GM19351 (cell line): Measurements from ENCODE around the gene KIF13A.
"Not testable (repeated sequence)": the region's sequence is repeated elsewhere in the genome, so short reads cannot be mapped to it uniquely, and the experiment has no call there.

Source experiments
- ATAC-seq: cut with Tn5 transposase; IDR thresholded peaks from one replicate; pipeline ENCODE4 v1.9.1; 2021; ENCODE audit warnings: mild to moderate bottlenecking, moderate library complexity; ENCODE audit not compliant: unreplicated experiment

Gene KIF13A

GRCh38 chr6:17853533-17853932, 133.9 kb downstream of the KIF13A start:
- ATAC-seq = no peak

GRCh38 chr6:17851720-17852161, 135.7 kb downstream of the KIF13A start:
- ATAC-seq = no peak

- ATAC-seq = no peak
Observed at GRCh38 chr6:17851001-17851719, 136.3 kb downstream of the KIF13A start.

GRCh38 chr6:17850281-17850680, 137.2 kb downstream of the KIF13A start:
- no peak for ATAC-seq

GRCh38 chr6:17847203-17847760, 140.2 kb downstream of the KIF13A start:
- no peak for ATAC-seq

GRCh38 chr6:17846762-17847161, 140.7 kb downstream of the KIF13A start:
- ATAC-seq = no peak

GRCh38 chr6:17845598-17845997, 141.8 kb downstream of the KIF13A start:
- no peak for ATAC-seq

DNA sequence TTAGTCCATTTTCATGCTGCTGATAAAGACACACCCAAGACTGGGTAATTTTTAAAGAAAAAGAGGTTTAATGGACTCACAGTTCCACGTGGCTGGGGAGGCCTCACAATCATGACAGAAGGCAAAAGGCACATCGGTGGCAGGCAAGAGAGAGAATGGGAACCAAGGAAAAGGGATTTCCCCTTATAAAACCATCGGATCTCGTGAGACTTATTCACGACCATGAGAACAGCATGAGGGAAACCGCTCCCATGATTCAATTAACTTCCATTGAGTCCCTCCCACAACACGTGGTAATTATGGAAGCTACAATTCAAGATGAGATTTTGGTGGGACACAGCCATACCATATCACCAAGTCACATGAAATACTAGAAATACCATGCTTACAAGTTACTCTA, 142.5 kb downstream of the KIF13A start:
- ATAC-seq = not testable (repeated sequence)

DNA sequence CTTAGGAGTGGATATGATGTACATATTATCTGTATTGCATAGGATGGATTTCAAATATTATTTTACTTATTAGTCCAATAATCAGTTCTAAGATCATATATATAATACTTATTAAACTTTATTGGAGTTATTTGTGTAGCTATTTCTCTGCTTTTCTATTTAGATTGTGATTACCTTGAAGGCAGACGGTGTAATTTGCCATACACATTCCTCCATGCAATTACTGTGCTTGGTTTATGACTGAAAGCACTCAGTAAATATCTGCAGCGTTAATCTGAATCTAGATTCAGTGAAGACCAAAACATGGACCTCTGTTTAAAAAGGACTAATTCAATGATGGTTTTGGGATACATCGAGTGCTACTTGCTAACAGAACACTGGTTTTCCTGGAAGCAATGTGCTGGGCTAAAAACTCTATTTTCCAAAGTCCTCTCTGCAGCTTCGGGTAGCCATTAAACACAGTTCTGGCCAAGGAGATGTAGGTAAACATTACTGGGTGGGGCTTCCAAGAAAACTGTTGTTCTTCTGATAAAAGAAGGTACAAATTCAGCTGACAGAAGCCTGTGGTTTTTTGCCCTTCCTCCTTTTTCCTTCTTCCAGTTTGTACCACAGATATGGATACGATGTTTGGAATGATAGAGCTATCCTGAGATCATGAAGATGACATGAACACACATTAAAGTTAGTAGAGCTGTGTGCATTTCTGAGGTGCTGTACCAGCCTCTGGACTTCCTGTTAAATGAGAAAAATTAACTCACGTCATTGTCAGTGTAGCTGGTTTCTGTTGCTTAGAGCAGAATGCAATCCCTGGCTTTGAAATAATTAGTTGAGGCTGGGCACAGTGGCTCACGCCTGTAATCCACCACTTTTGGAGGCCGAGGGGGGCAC, 144.3 kb downstream of the KIF13A start:
- ATAC-seq = no peak

DNA sequence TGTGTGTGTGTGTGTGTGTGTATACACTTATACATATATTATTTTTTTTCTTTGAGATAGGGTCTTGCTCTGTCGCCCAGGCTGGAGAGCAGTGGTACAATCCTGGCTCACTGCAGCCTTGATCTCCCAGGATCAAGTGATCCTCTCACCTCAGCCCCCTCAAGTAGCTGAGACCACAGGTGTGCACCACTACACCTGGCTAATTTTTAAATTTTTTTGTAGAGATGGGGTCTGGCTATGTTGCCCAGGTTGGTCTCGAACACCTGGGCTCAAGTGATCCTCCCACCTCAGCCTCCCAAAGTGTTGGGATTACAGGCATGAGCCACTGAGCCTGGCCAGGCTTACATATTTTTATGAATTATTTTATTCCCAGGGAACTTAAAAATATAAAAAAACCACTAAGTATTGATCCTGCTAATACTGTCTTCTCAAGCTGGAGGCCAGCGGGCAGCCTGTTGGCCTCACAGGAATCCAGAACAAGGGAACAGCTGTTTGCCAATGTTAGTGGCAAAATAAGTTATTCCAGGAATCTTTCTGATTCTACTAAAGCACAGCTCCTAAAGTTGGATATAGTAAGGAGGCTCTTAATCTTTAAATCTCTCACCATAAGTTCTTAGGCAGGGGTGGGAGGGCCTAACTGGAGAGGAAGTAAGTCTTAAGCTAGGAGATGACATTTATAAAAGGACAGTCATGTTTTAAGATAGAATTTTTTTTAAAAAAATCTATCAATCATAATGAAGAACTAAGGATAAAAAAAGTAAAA, 145.2 kb downstream of the KIF13A start:
- no peak for ATAC-seq

GRCh38 chr6:17839513-17840223, 147.8 kb downstream of the KIF13A start:
- ATAC-seq = no peak

DNA sequence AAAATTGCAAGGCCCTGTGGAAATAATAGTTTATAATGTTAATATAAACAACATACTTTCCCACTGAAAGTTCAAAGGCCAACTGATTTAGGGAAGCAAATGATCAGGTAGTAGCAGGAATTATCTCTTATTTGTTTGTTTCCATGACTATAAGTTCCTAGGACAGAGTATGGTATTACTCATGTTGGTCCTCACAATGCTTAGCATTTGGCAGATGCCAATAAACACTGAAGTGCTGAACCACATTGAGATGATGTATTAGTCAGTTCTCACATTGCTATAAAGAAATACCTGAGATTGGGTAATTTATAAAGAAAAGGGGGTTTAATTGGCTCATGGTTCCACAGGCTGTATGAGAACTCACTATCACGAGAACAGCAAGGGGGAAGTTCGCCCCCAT, 151.1 kb downstream of the KIF13A start:
- ATAC-seq = no peak

- ATAC-seq = no peak
Observed at GRCh38 chr6:17835784-17836183, 151.7 kb downstream of the KIF13A start.

DNA sequence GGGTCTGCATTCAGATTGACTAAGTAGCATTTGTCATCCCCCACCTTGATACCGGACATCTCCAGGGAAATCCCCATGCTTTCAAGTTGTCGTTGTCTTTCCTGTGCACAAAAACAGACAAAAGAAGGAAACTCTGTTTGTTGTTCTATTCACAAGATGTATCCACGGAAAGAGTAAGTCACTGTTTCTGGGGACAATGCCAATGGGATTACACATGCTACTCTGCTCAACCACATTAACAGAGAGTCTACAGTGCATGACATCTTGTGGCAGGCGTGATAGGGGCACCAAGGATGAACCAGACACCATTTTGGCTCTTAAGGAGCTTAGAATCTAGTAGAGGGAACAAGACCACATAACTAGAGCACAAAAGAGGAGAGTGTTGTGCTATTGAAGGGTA, 156.3 kb downstream of the KIF13A start:
- ATAC-seq = no peak

GRCh38 chr6:17829905-17830304, 157.5 kb downstream of the KIF13A start:
- no peak for ATAC-seq

DNA sequence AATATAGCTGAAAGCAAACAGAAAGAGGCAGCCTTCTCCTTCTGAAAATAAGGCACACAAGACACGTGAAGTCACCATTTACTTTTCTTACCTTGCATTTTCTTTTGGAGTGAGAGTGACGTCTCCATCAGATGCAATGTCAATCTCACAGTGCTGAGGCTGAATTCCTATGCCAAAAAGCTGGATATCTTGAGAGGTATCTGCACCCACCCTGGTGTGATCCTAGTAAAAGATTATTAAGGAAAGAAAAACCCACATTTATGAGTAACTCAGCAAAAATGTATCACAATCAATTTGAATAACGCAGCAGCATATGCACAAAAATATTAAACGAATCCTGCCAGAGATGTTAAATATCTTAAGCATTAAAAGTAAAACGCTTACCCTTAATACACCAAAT, 159.3 kb downstream of the KIF13A start:
- ATAC-seq = no peak

DNA sequence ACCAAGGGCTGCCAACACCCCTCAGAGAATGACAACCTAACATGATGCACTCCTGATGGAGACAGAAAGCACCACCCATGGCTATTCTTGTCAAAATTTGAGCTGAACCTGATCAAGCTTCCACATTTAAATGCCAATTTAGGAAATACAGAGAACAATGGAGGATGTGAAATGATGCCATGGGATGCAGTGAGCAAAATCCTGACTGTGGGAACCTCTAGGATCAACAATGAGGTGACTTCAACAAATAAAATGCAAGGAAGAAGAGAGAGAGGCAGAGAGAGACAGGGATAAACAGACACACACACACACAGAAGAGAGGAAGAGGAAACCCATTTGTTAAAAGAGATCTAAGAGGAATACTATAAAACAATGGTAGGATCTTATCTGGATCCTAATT, 161.1 kb downstream of the KIF13A start:
- ATAC-seq = no peak

DNA sequence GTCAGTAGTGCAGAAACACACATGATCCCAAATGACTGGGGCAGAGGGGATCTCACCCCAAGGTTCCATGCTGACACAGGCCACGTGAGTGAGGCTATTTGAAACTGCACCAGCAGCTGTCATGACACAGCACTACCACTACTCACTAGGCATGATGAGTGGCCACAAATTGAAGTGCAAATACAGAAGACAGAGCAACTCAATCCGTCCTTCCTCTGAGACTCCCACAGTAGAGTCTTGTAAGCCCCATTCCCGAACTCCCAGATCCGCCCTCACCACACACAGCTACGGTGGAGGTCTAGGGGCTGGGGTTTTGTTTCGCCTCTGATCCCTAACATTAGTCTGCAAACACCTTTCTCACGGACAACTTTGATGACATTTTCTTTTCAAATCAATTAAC, 167.4 kb downstream of the KIF13A start:
- no peak for ATAC-seq

DNA sequence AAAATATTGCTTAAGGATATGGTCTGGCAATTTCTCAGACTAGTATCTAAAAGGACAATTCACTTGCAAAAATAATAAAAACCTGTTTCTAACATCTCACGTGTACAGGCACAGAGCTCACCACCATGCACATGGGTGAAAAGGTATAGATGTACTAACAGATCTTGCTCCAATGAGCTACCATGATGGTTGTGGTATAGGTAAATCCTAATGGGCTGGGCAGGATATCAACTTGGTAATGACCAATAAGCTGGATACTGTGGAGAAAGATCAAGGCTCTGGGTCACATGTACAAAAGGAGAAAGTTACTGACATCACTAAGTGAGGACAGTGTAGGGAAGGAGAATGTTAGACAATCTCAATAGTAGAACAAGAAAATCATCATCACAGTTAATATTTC, 169.7 kb downstream of the KIF13A start:
- no peak for ATAC-seq

DNA sequence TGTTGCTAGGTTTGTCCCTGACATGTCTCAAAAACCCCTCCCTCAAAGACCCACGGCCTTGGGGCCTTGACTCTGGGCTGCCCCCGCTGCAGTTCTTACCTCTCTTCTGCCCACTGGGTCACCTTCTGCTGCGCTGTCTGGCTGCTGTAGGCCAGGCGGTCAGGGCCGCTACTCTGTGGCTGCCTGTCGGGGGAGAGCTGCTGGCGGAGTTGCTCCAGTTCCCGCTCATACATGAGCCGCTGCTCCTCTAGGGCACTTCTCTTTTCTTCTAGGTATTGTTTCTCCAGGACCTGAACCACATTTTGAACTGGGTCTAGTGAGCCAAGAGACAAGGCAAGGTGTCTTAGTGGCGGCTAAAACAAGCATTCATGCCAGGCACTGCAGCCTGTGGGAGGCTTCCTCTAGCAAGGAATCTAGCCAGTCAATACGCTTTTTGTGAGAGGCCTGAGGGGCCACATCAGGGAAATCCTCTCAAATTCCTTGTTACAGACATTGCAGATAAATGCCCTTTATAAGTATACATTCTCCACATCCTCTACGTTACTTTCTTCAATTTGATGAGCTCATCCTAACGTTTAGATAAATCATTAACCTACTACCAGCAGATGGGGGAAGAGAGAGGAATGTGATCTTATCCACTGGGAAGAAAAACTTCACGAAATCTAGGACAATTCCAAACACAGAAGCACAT, 170.4 kb downstream of the KIF13A start:
- ATAC-seq = no peak
